Measurements from ENCODE around the gene NDUFAF3.

GRCh38 chr3:49005303-49005680 is 16.6 kb upstream of the NDUFAF3 start:
- no peak for TF ChIP-seq CTCF (IDR thresholded peaks at IDR 0.05)
- TF ChIP-seq POLR2A (IDR thresholded peaks at IDR 0.05) = no peak
- no peak for TF ChIP-seq EP300 (IDR thresholded peaks at IDR 0.05)
